Nephron progenitor cell (in vitro differentiated cells): ENCODE data around the gene ST6GALNAC2.
A peak's percentile ranks its signal among the peaks of the same experiment; 100 is the strongest.

ENCODE experiments used
- DNase-seq: peaks from one replicate; pipeline ENCODE4 v3.0.0; 2021
- H3K27ac Mint-ChIP-seq: 2 replicates; pipeline ENCODE4 v1.8.0; 2021; ENCODE audit warnings: mild to moderate bottlenecking, moderate library complexity, mixed read lengths
- H3K27me3 Mint-ChIP-seq: 2 replicates; pipeline ENCODE4 v1.8.0; 2021; ENCODE audit warnings: mild to moderate bottlenecking, low read depth, mixed read lengths; ENCODE audit not compliant: poor library complexity
- H3K36me3 Mint-ChIP-seq: 2 replicates; pipeline ENCODE4 v1.8.0; 2021; ENCODE audit warnings: low read depth, mixed read lengths
- H3K4me1 Mint-ChIP-seq: 2 replicates; pipeline ENCODE4 v1.8.0; 2021; ENCODE audit warnings: mixed read lengths
- H3K4me3 Mint-ChIP-seq: 2 replicates; pipeline ENCODE4 v1.8.0; 2021; ENCODE audit warnings: mild to moderate bottlenecking, moderate library complexity, mixed read lengths
- H3K9me3 Mint-ChIP-seq: 2 replicates; pipeline ENCODE4 v1.8.0; 2021; ENCODE audit warnings: mild to moderate bottlenecking, moderate library complexity, mixed read lengths
- TF ChIP-seq, protein P1 (sequence below): fragments of 200-600 bp; sonication (generic); IDR thresholded peaks from 2 replicates; pipeline ENCODE4 v1.5.0; 2021; ENCODE audit warnings: antibody characterized with exemption

Gene ST6GALNAC2

DNA sequence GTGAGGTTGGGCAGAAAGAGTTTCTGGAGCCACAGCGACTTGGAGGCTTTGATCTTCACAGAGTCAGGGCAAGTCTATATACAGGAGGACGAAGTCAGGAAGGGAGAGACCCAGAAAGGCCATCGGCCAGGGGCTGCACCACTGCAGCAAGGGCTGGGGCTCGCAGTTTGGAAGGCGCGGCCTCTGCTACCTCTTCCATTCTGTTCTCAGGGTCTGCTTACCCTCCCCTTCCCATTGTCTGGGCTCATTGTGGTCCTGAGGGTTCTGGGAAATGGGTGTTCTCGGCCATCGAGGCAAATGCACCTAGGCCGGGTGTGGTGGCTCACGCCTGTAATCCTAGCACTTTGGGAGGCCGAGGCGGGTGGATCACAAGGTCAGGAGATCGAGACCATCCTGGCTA is 41.9 kb upstream of the ST6GALNAC2 start:
- H3K27ac Mint-ChIP-seq, result no peak overlapping the region
- peaks cover 34% of the 10 kb centered on the region for H3K27me3 Mint-ChIP-seq
- TF ChIP-seq, protein P1, sequence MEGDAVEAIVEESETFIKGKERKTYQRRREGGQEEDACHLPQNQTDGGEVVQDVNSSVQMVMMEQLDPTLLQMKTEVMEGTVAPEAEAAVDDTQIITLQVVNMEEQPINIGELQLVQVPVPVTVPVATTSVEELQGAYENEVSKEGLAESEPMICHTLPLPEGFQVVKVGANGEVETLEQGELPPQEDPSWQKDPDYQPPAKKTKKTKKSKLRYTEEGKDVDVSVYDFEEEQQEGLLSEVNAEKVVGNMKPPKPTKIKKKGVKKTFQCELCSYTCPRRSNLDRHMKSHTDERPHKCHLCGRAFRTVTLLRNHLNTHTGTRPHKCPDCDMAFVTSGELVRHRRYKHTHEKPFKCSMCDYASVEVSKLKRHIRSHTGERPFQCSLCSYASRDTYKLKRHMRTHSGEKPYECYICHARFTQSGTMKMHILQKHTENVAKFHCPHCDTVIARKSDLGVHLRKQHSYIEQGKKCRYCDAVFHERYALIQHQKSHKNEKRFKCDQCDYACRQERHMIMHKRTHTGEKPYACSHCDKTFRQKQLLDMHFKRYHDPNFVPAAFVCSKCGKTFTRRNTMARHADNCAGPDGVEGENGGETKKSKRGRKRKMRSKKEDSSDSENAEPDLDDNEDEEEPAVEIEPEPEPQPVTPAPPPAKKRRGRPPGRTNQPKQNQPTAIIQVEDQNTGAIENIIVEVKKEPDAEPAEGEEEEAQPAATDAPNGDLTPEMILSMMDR, result no peak
- peak overlapping the region; percentile 25 for H3K4me3 Mint-ChIP-seq
- H3K36me3 Mint-ChIP-seq, result no peaks in the 10 kb centered on the region
- peaks cover 38% of the 10 kb centered on the region for H3K4me1 Mint-ChIP-seq
- no peaks in the 10 kb centered on the region for H3K9me3 Mint-ChIP-seq
- no peak for DNase-seq

DNA sequence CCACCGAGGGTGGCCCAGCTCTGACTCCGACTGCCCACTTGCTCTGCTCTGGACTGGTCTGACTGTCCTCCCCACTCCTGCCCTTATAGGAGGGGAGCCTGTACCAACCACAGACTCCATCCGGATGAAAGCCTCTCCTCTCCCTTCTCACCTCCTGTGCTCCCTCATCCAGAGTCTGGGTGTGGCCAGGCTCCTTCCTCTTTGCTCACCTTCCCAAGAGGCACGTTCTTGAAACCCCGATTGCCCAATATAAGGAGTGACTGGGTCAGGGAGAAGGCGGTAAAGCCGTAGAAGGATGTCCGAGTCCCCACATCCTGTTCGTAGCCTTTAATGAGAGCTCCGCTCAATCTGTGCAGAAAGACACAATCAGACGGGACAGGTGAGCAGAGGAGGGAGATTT is 40.8 kb upstream of the ST6GALNAC2 start:
- TF ChIP-seq, protein P1, result no peak
- Mint-ChIP-seq H3K27me3 (peaks cover 35% of the 10 kb centered on the region), H3K9me3 (no peaks in the 10 kb centered on the region), H3K27ac (no peak overlapping the region), H3K4me1 (peaks cover 27% of the 10 kb centered on the region), H3K4me3 (no peak overlapping the region), H3K36me3 (no peaks in the 10 kb centered on the region)
- no peak for DNase-seq

DNA sequence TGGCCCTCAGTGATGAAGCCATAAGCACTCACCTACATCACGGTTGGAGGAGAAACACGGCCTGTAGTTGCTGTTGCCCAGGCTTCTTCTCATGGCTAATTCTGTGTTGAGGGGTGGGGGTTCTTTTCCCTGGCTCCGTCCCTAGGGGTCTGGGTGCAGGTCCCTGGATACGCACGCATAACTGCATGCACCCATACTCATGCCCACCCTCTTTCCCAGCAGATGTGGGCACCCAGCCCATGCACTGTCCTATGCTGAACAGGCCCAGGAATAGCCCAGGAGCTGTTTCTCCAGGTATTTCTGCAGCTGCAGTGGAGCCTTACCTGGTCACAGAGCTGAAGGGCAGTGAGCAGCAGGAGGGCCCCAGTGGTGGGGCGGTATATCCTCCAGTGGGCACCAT is 39.8 kb upstream of the ST6GALNAC2 start:
- no peak overlapping the region for H3K4me3 Mint-ChIP-seq
- H3K27me3 Mint-ChIP-seq, result peaks cover 43% of the 10 kb centered on the region
- no peak for DNase-seq
- TF ChIP-seq, protein P1, result no peak
- peaks cover 24% of the 10 kb centered on the region for H3K4me1 Mint-ChIP-seq
- no peaks in the 10 kb centered on the region for H3K36me3 Mint-ChIP-seq
- no peak overlapping the region for H3K27ac Mint-ChIP-seq
- no peaks in the 10 kb centered on the region for H3K9me3 Mint-ChIP-seq

DNA sequence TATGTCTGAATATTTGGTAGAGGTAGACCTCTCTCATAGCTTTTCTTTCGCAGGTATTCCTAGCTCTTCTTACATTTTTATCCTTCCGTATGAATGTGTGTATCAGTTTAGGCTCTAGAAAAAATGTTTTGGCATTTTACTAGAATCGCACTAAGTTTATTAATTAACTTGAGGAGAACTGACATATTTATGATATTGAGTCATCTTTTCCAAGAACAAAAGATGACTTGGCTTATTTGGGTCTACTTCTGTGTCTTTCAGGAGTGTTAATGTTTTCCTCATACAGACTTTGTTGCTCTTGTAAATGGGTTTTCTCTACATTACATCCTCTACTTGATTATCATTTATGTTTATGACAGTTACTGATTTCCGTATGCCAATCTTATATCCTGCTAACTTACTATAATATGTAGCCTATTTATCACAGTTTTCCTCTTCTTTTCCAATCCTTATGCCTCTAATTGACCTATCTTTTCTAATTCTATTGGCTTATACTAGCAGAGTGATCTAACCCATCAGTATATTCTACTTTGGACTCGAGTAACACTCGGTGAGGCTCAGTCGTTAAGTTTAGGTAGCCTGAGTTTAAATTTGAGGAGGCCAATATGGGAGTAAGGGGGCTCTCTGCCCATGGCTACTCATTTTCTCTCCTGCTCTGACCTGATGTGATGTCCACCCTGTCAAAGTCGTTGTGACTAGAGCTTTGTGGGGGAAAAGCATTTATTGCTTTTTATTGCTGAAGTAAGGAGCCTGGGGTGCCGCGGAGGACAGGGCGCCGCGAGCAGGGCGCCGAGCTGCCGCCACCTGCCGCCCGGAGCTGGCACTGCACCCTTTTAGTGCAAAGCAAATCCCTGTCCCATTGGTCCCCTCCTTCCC is 37.8 kb upstream of the ST6GALNAC2 start:
- Mint-ChIP-seq H3K4me3 (no peak overlapping the region), H3K27ac (no peak overlapping the region), H3K36me3 (no peaks in the 10 kb centered on the region), H3K9me3 (no peaks in the 10 kb centered on the region), H3K4me1 (peaks cover 4% of the 10 kb centered on the region), H3K27me3 (peaks cover 44% of the 10 kb centered on the region)
- DNase-seq, result peak; percentile 87
- TF ChIP-seq, protein P1, result peak; percentile 98

DNA sequence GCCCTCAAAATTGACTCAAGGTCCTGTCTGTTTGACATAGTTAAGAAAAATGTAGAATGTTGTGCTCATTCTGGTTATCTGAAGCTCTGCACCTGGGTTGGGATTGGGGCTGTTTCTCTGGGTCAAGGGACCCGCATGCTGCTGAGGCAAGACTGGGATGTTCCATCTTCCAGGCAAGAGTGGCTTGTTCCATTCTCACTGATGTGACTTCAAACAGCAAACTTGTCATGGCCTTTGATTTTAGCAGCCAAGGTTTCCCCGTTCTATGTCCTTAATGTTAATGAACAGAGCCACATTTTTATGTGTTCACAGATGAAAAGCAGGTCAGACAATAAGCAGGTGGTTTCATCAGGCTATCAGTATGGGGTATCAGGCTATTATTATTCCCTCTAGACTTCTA is 32.2 kb upstream of the ST6GALNAC2 start:
- TF ChIP-seq, protein P1, result no peak
- DNase-seq, result no peak
- H3K27ac Mint-ChIP-seq, result no peak overlapping the region
- H3K4me3 Mint-ChIP-seq, result no peak overlapping the region
- no peaks in the 10 kb centered on the region for H3K36me3 Mint-ChIP-seq
- peaks cover 18% of the 10 kb centered on the region for H3K9me3 Mint-ChIP-seq
- peaks cover 16% of the 10 kb centered on the region for H3K27me3 Mint-ChIP-seq
- H3K4me1 Mint-ChIP-seq, result peaks cover 14% of the 10 kb centered on the region
